ENCODE data around the gene CBFA2T3.
A peak's percentile ranks its signal among the peaks of the same experiment; 100 is the strongest.
"Not testable (repeated sequence)": the region's sequence is repeated elsewhere in the genome, so short reads cannot be mapped to it uniquely, and the experiment has no call there.

The CBFA2T3 gene

DNA sequence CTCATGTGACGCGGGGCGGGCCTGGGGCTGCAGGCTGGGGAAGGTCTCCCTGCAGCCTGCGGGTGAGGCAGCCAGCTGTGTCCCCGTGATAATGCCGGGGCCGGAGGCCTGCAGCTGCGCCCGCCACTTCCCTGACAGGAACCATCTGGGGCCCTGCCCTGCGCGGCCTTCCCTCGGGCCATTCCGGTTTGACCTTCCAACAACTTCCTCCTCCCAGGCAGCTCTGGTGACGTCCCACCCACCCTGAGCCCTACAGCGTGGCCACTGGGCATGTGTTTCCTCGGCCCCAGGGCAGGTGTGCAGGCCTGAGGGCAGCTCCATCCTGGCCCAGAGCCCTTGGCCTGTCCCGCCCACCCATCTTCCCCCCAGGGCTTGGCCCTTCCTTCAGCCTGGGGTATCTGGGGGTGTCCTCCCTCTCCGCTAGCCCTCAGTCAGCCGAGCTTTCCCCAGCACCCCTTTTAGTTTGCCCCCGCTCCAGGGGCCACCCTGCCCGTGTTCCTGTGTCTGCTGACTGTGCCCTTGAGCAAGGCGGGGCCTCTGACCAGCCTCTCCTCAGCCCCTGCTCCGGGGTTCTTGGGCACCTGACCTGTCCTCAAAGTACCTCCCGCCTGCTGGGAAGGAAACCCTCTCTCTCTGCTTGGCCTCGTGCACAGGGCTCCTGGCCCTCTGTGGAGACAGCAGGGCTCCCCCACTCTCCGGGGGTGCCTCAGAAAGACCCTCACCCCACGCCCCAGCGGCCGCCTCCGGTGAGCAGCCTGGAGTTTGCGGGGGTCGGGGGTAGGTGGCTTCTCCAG is at the start of gene CBFA2T3:
Gene CBFA2T3 (minus strand): TSS at position 190 of the 794 bp plus-strand sequence. CDS start 400 bp downstream, outside the sequence.
- DNase-seq (ENCODE audit: low spot score) = peak; percentile 71

DNA sequence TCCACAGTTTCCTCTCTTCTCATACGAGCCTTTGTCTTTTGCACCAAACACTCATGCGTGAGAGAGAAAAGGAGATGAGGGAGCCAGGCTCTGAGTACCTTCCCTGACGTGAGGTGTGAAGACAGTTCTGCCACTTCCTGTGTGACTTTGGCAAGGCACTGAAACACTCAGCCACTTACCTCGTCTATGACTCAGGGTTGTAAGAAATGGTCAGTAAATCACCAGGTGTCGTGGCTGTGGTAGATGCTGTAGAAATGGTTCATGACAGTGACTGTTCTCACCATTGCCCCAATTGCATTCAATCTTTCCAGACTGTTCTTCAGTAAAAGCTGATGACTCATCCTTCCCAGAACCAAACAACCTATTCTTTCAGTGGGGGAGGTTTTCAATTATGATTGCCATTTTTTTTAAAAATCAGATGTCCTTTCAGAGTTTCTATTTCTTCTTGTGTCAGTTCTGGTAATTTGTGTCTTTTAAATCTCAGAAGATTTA is 49.2 kb upstream of the CBFA2T3 start:
- DNase-seq (ENCODE audit: low spot score) = no peak

DNA sequence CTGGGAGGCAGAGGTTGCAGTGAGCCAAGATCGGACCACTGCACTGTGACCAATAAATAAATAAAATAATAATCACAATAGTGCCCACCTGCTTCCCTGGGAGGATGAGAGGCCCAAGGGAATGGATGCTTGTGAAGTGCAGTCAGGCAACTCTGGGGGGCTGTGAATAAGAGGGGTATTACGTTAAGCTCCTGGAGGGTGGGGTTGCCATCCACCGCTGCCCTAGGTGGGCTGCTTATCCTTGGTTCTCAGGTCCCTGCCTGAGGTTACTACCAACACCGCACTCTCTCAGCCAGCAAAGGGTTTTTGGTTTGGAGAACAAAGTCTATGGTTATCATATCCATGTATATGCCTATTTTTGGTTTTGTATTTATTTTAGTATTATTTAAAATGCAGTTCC is 48.6 kb upstream of the CBFA2T3 start:
- DNase-seq (ENCODE audit: low spot score) = no peak

DNA sequence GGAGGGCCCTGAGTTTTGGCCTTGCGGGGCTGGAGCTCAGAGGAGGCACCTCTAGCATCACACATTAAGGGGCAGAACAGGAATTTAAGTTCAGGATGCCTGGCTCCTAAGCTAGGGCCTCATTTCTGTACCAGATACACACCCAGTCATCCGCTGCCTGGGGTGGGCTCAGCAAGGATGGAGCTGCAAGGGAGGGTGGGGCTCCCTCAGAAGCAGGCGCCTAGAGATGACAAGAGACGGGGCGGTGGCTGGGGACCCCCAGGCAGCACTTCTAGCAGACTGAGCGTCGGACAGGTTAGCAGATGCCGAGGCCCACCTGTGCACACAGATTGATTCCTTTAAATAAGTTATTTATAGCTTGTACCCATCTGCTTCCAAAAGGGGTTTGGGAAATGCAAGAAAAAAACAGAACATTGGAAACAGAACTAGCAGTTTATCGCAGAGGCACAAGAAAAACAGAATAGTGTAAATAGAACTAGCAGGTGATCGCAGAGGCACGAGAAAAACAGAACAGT is 47.6 kb upstream of the CBFA2T3 start:
- DNase-seq (ENCODE audit: low spot score) = no peak

DNA sequence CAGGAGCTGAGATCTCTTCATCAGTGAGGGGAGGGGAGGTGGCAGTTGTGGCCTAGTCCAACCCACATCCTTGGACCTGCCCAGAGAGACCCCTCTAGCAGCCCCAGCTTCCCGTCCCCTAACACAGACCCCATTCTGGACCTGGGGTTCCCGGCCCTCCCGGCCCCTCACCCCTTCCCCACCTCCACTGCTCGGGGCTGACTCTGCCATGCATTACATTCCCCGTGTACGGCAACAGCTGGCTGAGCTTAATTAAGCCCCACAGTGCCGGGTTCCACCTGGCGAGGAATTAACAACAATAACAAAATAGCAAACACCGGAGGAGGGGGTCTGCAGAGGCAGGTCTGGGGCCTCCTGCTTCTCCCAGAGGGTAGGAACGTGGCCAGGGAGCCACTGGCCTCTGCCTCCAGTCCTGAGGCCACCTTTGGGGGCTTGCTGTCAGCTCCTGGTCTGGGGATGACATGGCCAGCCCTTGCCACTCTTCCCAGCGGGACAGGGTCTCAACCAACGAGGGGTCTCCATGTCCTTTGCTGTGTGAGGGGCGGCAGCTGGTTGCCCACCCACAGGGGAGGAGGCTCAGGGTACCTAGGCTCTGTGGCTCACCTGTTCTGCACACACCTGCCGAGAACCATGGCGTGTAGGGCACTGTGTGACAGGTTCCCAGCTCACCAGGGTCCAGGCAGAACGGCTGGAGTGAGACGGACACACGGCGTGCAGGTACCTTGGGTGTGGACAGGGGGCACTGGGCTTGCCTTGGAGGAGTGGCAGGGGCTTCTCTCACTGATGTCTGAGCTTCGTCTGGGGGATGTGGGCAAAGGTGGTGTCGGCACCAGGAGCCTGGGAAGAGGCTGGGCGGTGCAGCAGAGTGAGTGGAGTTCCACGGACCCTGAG is 46.9 kb upstream of the CBFA2T3 start:
- DNase-seq (ENCODE audit: low spot score) = no peak

DNA sequence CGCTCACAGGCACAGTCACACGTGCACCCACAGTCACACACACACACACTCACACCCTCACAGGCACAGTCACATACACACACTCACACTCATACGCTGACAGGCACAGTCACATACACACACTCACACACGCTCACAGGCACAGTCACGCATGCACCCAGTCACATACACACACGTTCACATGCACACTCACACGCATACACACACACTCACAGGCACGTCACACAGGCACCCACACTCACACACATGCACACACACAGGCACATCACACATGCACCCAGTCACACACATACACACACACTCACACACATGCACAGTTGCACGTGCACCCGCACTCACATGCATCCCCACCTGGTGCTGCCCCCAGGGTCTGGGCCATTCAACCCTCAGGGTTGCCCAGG is 46.1 kb upstream of the CBFA2T3 start:
- DNase-seq (ENCODE audit: low spot score) = no peak

DNA sequence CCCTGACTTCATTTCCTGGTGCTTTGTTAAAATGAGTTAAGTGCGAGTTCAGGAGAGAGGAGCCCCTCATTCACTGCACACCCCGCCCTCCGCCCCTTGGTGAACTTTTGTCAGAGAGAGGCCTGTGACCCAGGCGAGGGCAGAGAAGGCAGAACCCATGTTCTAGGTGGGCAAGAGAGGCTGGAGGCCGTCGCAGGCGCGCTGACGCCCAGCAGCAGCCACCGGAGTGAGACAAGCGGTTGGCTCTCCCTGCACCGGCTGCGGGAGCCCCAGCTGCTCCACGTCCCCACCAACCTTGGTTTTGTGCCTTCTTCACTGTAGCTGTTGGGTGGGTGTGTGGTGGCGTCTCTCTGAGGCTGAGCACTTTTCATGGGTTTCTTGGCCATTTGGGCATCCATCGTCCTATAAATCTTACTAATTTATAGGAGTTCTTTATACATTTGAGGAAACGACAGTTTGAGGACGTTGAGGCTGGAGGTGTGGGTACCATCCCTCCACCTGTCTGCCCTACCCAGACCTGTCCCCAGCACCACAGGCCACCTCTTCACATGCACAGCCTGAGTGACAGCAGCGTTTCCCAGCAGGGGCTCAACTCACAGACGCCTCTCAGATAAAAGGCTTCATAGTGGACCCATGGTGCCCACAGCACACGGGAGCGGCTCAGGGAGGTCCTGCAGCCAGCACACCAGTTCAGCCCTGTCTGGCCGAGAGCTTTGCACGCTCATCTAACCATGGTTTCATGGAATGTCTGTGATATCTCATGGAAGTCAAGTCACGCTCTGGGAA is 45.2 kb upstream of the CBFA2T3 start:
- DNase-seq (ENCODE audit: low spot score) = no peak

DNA sequence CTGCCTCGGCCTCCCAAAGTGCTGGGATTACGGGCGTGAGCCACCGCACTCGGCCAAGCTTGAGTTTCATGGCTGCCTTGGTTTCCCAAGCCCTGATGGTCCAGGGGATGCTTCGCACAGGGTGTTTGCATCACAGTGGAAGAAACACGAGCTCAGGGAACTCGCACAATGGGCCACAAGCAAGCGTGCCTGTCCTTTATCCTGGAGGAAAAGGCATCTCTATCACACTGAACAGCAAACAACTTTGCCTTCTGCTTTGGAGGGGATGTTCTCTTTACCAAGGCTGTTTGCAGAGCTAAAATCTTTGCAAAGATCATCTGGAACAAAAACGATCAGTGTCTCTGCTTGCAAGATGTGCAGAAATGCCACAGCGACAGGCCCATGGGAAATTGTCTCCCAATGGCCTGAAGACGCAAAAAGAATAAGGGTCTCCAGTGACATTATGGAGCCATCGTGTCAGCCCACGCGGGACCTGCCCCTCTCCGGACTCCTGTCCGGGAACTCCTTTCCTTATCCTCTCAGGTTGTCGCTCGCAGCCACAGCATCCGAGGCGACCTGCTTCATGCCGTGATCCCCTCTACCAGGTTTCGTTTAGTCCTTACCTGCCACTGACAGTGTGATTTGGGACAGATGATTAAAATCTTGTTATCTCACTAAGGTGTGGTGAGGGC is 44.1 kb upstream of the CBFA2T3 start:
- no peak for DNase-seq (ENCODE audit: low spot score)

DNA sequence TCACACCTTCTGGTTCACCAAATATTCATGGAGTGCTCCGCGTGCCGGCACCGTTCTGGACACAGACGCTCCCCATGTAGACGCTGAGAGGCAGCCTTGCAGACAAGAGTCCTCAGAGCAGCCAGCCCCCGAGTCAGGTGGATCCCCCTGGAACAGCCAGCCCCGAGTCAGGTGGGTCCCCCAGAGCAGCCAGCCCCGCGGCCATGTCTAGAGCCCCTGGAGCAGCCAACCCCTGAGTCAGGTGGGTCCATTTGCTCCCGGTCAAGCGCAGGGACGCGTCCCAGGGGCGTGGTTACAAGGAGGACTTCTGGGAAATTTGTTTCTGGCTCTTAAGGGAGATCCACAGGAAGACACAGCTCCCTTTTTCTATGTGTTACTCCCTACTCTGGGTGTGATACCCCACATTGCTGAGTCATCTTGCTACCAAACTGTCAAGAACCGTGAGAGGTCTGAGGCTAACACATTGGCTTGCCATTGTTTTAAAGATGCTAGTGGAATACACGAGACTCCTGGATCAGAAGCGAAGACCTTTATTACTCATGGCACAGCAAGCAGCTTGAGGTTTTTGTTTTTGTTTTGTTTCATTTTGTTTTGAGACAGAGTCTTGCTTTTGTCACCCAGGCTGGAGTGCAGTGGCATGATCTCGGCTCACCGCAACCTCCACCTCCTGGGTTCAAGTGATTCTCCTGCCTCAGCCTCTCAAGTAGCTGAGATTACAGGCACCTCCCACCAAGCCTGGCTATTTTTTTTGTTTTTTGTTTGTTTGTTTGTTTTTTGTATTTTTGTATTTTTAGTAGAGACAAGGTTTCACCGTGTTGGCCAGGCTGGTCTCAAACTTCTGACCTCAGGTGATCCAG is 43.3 kb upstream of the CBFA2T3 start:
- no peak for DNase-seq (ENCODE audit: low spot score)

DNA sequence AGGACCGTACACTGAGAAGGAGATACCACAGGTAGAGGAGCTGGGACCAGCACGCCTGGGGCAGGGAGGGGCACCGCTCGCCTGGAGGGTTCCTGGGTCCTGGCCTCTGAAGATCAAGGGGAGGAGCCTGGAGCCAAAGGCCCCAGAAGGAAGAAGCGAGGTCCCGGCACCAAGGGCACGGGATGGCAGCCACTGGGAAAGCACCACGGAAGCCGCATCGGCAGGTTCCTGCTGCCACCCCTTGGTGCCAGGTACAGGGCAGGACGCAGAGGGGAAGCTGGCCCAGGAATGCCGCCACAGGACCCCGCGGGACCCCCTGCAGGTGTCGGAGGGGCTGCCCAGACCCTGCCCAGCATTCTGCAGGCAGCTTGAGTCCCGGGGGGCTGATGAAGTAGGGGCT is 42.5 kb upstream of the CBFA2T3 start:
- DNase-seq (ENCODE audit: low spot score) = no peak

DNA sequence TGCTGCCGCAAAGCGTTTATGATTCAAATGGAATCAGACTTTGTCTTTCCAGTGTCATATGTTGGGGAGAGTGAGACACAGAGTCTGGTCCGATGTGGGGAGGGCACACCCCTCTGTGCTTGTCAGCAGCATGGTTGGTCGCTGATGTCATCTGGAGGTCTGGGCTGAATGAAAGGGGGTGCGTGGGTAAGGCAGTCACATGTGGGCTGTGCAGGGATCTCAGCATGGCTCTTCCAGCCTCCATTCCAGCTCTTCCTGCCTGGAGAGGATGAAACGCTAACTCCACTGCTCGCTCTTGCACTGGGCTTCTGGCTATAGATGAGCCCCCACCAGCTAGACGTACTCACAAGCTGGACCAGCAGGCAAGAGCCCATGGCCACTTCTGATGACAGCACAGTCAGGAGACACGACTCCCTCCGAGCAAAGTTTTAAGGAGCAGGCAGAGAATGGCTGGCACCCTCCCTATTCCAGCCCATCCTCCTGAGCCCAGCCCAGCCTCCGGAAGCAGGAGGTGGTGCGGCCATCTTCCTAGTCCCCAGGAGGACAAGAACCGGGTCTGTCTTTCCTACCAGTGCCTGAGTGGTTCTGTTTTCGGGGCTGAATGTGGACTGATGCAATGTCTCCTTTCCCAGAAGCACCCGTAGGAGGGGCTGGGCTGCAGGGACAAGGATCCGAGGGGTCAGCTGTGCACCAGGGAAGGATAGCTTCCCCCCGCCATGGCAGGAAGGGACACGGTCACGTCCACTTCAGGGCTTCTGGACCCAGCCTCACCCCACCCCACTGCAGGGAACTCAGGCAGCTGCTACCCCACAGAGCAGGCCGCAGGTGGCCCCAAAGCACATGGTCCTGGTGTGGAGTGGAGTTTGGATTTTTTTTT is 41.5 kb upstream of the CBFA2T3 start:
- DNase-seq (ENCODE audit: low spot score) = no peak

DNA sequence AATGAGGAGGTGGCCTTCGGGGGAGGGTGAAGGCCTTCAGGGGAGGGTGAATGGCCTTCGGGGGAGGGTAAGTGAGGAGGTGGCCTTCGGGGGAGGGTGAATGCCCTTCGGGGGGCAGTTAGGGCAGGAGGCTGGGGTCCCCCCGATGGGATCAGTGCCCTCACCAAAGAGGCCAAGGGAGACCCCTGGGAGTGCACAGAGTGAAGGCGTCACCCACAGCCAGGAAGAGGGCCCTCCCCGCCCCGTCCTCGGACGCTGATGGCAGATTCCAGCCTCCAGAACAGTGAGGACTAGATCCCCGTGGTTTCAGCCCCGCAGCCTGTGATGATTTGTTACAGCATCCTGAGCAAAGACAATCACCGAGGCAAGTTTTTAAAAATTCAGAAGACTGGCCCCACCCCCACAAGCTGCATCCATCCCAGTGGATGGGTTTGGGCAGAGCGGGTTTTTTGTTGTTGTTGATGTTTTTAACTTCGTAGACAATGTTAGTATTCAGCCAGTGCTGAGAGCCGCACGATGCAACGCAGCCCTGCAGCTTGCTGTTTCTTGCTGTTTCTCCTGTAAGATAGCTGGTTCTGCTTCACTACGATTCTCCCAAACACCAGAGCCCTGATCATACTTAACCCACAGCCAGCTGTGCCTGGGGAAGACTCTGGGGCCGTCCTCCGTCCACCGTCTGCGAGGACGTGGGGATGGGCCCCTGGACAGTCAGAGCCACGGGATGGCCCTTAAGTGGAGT is 40.7 kb upstream of the CBFA2T3 start:
- DNase-seq (ENCODE audit: low spot score) = no peak

DNA sequence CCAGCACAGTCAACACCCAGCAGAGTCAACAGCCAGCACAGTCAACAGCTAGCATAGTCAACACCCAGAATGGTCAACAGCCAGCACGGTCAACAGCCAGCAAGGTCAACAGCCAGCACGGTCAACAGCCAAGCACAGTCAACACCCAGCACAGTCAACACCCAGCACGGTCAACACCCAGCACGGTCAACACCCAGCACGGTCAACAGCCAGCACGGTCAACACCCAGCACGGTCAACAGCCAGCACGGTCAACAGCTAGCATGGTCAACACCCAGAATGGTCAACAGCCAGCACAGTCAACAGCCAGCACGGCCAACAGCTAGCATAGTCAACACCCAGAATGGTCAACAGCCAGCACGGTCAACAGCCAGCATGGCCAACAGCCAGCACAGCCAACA is 39.6 kb upstream of the CBFA2T3 start:
- DNase-seq (ENCODE audit: low spot score) = not testable (repeated sequence)

DNA sequence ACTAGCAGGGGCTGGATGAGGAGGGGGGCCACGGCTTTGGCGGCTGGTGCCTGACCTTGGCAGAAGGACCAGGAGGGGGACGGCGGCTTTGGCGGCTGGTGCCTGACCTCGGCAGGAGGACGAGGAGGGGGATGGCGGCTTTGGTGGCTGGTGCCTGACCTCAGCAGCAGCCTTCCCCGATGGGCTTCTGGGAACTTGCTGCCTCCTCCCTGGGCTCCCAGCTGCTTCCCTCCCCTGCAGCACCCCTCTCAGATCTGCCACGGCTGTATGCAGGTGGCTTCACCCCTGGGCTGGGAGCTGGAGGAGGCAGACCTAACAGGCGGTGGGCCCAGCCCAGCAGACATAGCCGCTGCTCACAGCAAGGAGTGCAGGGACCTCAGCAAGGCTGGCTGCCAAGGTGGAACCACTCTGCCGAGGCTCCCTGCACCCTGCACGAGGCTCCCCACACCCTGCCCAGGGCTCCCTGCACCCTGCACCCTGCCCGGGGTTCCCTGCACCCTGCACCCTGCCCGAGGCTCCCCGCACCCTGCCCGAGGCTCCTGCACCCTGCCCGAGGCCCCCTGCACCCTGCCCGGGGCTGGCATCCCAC is 38.4 kb upstream of the CBFA2T3 start:
- DNase-seq (ENCODE audit: low spot score) = no peak

DNA sequence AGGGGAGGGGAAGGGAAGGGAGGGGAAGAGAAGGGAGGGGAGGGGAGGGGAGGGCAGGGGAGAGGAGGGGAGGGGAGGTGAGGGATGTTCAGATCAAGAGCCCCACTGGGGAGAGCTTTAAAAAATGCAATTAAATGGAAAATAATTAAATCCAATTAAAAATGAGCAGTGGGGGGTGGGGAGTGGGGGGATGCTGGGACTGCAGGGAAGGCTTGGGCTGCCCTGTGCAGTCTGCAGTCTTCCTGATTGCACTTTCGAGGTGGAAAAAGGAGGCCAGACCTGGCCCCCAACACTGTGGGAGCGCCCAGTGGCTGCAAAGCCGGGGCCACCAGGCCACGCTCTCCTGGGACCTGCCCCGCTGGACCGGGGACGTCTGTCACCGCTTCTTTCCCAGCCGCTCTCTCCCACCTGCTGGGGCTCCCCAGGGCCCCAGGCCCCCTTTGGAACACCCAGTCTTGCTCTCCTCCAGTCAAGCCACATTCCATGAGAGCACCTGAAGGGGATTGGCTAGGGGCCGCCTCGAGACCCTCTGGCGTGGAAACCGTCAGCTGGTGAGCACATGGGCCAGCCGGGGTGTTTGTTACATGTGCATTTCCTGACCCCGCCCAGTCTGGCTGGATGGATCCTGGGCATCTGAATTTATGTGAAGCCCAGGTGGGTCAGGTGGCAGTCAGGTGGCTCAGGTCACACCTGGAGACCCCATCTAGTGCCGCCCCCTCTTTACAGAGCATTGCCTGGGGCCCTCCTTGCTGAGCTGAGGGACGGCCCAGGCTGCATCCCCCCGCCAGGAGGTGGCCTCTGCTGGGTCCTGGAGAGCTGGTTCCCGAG is 37.6 kb upstream of the CBFA2T3 start:
- DNase-seq (ENCODE audit: low spot score) = no peak

DNA sequence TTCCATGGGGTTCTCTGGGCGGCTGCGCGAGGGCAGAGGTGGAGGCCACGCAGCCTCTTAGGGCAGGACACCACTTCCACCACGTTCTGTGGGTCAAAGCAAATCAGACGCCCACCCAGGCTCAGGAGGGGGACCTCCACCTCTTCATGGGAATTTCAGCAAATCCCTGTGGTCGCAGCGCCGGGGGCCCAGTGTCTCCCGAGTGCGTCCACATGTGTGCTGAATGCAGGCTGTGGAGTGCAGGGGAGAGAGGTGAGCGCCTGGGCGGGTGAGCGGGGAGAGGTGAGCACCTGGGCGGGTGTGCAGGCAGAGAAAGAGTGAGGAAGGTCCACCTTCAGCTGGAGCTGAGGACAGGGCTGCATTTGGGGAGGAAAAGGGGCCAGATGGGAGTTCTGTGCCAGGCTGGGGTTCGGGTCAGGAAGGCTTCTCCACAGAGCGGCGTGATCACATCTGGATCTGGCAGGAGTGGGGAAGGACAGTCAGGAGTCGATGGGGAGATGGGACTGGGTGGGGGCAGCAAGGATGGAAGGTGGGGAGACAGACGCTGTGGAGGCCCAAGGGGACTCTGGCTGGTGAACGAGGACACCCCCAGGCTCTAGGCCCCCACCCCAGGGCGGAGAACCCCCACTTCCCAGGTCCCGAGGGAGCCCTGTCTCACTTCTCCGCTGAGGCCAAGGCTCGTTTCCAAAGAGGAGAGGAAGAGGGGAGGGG is 36.8 kb upstream of the CBFA2T3 start:
- no peak for DNase-seq (ENCODE audit: low spot score)

DNA sequence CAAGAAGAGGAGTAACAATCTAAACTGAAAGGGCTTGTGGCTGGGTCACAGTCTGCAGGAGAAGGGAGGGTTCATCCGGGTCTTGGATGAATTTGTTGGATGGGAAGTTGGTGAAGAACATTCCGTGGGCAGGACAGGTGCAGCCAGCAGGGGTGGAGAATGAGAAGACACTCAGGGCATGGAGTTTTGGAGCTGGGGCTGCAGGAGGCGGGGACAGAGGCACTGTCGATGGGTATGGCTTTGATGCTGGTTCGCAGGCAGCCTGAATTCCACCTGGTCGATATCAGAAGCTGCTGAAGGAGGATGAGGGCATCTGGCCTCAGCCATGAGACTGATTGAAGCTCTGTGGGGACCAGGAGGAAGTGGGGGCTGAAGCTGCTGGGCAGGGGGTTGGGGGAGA is 36.1 kb upstream of the CBFA2T3 start:
- no peak for DNase-seq (ENCODE audit: low spot score)

Data from kidney capillary endothelial cell (primary cell).